Measurements from ENCODE around the gene RAB11FIP2. TPM values are rescaled to one million over a fixed set of nuclear protein-coding genes. Genes with fewer than 3 reads are reported as not detected.

Gene RAB11FIP2
- polyA plus RNA-seq, 1 donor, result 77.7 TPM

DNA sequence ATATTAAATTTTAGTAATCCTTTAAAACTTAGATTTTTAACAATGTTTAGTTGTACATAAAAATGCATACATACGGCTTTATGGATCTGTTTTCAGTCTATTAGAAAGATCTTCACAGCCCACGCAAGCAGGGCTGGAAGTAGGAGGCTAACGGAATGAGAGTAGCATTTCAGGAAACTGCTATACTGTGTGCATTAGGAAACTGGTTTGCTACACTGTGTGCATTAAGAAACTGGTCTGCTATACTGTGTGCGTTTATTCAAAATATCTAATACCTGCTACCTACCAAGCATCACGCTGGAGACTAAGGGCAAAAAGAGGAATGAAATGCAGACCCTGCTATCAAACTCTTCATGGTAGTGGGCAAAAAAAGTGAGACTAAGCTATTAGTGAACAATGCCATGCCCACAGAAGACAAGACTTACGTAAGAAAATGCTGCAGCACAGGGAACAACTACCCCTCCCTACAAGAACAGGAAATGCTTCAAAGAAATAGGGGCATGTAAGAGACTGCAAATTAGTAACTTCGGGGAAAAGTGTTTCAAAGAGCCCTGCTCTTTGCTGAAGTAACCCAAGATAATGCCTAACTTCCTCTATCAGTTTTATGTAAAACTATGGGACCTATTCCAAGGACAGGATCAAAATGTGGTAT is 11.3 kb downstream of the RAB11FIP2 start:
- no peak for DNase-seq

DNA sequence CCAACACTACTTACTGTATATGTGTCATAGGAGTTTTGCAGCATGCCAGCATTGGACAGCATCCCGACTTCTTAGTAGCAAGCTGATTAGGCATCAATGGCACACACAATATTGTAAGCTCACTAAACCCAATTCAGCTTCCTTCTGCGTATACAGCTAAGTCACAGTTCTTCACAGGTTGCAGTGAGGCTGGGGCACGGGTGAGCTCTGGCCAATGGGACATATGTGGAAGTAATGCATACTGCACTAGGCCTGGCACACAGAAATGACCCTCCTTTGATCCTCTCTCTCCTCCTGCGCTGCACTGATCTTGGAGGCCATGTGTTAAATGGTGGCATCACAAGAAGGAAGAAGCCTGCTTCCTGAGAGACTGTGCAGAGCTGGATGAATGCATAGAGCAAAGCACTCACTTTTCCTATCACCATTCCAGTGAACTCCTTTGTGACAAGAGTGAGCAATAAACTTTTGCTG is 11.9 kb downstream of the RAB11FIP2 start:
- DNase-seq, result no peak

DNA sequence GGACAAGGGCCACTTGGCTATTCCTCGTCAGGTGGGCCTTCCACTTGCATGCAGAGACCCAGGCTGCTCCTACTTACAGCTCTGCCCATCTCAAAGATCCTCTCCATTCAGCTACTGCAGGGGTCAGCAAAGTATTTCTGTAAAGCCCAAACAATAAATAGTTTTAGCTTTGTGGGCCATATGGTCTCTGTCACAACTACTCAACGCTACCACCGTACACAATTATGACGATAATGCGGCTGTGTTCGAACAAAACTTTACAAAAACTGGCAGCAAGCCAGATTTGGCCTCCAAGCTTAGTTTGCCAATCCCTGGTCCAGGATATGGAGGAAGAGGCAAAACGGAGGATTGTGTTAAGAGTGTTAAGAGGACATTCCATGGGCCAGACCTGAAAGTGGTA is 12.8 kb downstream of the RAB11FIP2 start:
- no peak for DNase-seq

DNA sequence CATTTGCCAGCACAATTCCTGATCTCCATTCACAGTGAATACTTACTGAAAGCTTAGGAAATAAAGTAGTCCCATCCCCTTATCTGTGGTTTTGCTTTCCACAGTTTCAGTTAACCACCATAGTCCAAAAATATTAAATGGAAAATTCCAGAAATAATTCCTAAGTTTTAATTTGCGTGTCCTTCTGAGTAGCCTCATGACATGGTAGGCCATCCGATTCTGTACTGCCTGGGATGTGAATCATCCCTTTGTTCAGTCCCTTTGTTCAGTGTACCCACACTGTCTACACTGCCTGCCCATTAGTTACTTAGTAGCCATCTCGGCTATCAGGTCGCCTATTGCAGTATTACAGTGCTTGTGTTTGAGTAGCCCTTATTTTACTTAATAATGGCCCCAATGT is 14.2 kb downstream of the RAB11FIP2 start:
- DNase-seq, result no peak

DNA sequence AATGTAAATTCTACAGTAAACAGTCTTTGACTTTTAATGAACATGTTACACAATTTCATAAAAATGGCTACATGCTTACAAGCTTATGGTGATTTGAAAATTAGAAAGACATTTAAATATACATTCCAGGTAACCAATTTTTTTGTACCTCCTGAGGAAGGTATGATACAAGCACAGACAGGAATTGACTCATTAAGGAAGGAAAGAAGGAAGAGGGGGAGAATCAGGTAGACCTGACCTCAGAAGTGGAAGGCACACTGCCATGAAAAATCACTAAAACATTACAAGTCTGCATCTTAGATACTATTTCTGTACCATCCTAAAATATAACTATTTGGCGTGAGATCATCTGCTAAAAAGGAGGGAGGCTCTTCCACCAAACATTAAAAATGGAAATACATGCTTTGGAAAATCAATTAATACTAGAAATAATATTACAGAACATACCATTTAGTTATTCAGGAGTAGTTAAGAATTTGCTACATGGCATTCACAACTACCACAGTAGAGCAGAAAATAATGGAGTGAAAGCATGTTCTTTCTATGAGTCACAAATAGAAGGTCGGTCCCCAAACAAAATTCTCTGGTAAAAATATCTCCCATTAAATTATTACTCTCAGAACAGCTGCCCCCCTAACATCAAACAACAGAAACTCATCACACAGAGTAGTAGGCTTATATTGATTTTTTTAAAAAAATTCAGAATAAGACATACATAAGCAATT is 15.2 kb downstream of the RAB11FIP2 start:
- DNase-seq, result no peak

DNA sequence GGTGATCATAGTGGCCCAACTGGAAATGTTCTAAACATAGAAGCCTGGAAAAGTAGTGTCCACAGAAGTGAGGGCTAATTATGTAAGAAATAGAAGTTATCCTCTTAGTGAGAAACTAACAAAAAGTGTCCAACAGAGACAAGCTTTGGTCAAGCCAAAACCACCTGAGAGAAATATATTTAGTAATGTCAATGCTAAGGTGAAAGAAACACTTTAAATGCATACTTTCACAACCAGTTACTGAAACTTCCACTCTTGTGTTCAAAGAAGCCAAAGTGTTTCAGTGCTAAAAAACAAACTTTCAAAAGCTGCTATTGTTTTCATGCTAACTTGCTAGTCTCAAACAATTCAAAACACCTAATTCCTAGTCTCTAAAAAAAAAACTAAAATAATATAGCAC is 18.1 kb downstream of the RAB11FIP2 start:
- DNase-seq, result no peak

DNA sequence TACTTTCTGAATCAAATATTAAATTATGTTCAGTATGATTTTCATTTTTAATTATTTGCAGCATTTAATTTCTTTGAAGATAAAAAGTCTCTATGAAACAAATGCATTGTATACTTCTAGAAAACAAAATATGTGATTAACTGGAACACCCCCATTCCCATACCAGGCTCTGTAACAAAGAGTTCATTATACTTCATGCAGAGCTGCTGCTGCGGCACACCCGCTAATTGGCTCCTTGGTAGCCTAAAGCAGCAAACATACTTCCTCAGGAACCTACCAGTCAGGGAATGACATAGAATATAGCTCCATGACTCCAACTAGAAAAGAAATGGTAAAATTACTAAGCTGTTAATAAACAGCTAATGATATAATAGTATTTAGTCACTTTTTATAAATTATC is 19.3 kb downstream of the RAB11FIP2 start:
- no peak for DNase-seq

DNA sequence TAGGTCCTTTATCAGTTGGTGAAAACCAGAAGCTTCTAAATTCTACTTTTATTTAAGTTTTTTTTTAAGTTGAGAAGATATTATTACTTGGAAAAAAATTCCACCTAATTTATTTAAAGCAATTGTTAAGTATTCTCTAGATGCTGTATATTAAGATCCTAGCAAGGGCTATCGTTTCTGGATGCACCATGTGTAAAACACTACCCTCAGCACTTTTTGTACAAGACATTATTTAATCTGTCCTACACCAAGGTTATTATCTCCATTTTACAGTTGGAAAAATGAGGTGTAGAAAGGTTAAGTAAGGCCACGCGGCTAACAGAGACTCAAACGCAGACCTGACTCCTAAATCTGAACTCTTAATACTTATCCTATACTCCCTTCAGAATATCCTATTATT is 19.8 kb downstream of the RAB11FIP2 start:
- no peak for DNase-seq

DNA sequence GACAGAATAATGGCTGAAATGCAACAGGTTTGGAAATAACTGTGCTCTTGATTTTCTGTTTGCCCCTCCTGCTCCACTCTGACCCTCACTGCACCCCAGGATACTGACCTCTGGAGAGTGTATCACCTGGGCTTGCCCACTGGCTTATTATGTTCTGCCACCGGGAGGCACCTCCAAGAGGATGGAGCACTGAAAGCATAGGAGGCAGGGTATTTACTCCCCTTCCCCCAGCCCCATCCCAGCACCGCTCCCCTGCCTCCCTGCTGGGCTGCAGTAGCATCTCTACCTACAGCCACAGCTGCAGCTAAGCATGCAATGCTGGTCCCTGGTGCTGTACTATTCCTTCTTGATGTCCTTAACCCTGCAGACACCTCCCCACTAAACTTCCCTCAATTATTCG is 26.4 kb downstream of the RAB11FIP2 start:
- DNase-seq, result no peak

DNA sequence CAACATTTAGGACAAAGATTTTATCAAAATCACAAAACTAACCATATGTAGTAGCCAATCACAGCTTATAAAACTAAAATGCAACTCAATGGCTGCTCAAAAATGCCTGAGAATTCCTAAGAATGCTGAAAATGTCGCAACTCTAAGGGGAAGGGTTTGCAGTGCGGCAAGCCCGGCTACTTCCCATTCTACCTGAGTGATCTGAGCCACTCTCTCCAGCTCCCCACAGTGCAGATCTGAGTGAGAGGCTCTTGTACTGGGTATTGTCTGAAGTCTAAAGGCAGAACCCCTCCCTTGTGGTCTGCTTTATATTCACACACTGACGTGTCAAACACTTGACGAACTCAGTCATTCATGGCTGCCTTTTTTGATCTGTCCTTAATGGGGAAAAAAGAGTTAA is 28.9 kb downstream of the RAB11FIP2 start:
- DNase-seq, result no peak

DNA sequence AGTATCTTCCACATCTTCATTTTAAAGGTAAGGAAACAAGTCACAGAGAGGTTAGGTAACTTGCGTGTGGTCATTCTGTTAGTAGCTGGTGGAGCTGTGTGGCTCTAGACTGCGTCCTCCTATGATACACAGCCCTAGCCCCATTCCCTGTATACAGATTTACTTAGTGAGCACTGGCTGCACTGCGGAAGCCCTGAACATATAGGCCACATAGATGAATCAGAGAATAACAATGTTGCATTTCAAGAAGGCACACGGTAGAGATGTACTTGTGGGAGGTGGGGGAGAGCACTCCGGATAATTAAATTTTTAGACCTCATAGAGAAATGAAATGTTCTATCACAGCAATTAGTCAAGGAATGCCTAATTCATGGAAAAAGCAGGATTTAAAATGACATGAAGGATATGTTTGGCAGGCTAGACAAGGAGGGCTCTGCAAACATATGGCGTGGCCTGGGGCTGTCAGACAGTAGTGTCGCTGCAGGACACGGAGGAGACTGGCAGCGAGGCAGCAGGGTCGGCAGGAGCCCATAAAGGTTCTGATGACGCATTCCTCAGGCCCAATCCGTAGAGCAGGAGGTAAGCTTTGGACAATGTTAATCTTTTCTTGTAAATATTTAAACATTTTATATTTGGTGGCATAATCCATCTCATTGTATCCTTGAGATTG is 29.5 kb downstream of the RAB11FIP2 start:
- DNase-seq, result no peak

DNA sequence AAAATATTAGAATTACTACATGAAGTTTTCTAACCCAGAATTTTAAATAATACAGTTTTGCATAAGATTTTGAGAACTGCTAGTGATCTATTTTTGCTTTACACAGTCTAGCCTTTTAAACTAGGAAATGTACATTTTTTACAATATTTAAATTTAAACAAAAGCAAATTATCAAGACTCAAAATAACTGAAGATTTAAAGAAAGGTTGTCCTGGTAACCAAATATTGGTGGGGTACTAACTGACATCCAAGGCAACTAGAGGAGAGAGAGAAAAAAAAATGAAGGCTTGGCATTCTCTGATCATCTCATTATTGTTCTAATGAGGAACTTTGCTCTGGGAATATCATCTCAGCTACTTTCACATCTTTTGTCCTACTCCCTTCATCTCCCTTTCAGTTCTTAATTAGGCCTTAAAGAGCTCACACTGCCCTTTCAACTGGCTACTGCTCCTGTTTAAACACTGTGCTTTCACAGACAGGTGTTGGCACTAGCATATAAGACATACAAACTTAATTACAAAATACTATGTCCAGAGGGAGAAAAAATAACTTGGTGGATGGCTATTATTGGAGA is 33.7 kb downstream of the RAB11FIP2 start:
- DNase-seq, result no peak

DNA sequence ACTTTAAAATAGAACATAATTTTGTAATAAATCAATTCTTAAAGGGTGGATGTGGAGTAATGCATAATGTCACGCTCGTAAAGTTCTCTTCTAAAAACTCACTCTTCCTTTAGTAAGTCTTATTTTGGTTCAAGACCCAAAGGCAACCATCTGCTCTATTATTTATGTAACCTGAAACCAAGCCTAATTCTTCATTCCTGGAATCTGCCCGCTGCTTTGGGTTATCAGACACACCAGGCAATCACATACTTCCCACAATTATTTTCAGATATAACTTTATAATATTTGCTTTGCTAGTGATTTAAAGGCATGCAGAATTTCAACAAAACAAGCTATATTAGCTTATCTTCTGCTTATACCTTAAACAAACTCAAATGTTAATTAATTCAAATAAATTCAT is 39.0 kb downstream of the RAB11FIP2 start:
- no peak for DNase-seq

DNA sequence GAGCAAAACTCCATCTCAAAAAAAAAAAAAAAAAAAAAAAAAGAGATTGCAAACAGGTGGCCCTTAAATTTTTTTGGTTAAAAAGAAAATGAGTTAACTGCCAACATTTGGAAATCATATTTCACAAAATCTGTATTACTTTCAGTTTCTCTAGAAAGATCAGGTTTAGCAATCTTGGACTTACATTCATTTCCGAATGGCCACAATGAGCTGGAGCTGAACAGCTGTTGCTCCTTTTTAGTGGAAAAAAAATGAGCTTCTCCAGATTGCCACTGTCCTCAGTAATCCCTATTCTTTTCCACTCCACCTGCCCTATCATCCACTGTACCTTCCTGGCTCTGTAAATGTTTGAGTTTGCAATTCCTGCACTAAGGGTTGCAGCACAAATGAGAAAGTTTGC is 43.6 kb downstream of the RAB11FIP2 start:
- no peak for DNase-seq

DNA sequence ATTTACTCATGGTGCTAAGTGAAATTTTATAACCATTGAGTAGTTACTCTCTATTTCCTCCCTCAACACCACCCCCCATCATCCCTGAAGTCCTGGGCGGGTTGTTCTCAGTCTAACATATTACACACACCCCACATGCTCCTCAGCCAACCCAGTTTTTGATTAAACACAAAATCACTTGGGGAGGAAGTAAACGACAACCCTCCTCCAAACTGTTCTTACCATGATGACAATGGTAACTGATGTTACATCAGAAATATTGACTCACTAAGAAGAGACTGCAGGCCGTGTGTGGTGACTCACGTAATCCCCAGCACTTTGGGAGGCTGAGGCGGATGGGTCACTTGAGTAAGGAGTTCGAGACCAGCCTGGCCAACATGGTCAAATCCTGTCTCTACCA is 44.2 kb downstream of the RAB11FIP2 start:
- DNase-seq, result no peak

DNA sequence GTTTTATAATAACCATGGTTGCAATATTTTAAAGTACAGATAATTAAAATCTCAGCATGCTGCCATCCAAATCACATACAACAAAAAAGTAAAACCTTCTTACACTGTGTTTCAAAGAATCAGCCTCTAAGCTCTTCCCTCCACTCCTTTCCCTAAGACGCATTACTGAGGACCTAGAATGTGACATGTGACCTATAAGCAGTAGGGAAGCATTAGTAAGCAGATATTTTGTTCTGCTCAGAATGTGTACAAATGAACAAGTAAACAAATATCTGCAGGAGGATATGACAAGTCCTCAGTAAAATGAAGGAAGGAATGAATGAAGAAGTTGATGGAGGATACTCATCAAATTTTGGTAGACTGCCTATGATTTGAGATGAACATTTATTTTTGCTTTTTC is 49.1 kb downstream of the RAB11FIP2 start:
- DNase-seq, result no peak

DNA sequence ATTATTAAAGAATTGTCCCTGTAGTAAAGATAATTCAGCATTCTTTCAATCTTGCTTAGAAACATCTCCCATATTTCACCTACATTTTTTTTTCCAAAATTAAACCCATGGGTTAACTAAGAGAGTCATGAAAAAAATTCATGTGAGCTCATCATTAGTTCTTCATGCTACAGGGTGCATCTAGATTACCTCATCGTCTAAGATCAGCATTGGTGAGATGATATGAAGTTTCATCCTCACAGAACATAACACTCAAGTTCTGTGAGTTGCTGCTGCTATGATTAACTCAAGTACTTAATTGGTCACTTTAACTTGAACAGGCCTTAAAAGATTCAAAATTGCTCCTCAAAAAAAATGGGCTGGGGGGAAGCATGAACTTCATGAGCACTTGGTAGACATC is 50.0 kb downstream of the RAB11FIP2 start:
- no peak for DNase-seq

DNA sequence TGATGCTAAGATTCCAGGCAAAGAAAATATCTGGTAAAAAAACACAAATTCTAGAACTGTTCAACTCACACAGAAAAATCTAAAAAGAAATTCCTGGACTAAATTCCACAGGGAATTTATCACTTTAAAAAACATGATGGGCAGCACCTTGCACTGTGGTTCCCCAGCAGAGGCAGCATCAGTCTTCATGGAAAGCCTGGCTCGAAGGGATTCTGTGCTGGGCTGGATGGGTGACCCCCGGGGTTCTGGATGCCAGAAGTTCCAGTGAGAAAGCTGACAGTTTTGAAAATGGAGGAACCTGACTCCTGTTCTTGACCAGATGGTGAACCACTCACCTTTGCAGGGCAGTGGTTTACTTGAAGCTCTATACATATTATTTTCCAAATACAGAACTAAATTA is 52.0 kb downstream of the RAB11FIP2 start:
- no peak for DNase-seq

DNA sequence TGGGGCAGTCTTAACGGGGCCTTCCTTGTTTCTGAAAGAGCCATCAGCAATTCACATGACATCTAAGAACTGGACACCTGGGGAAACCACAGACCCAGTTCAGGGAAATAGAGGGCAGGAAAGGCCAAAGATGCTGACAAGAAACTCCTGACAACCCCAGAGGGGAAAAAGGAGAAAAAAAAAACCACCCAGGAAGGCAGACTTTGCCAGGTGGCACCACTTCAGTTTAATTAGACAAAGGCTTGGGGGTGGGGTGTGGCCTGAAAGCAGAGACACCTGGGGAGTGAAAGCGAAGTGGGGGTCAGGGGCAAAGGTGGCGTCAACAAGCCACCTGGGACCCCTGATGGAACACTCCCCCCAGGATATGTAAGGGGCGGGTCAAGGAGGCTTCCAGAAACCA is 53.6 kb downstream of the RAB11FIP2 start:
- DNase-seq, result no peak

DNA sequence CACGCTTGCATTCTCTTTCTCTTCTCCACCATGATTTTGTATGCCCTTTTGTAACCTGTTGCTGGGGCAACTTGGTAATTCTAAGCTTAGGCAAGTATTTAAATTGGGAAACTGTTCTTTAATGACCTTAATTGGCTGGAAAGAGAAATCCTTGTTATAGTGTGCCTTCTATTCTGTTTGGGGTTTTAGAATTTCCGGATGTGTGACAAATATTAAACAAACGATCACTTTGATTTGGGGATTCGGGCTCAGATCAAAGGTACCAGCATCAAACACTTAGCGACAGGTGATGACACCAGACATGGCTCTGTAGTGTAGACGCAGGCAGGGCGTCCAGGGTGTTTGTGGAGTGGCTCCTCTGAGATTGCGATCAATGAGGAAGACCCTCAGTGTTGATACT is 55.0 kb downstream of the RAB11FIP2 start:
- DNase-seq, result no peak

DNA sequence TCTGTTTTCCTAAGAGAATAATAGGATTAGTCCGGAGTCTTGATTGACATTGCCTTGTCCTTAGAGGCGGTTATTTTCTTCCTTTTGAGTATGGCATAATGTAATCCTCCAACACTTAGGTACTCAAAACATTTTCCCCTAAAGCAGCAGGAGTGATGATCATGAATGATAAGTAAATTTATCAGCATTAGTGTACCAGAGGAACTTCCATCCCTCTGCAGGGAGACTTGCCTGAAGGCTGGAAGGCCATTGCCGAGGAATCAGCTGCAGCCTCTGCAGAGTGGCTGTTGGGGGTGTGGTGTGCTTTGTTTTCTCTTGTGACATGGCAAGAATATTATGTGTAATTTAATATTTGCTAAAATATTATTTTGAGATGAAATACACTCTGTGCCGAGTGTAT is 56.8 kb downstream of the RAB11FIP2 start:
- no peak for DNase-seq

DNA sequence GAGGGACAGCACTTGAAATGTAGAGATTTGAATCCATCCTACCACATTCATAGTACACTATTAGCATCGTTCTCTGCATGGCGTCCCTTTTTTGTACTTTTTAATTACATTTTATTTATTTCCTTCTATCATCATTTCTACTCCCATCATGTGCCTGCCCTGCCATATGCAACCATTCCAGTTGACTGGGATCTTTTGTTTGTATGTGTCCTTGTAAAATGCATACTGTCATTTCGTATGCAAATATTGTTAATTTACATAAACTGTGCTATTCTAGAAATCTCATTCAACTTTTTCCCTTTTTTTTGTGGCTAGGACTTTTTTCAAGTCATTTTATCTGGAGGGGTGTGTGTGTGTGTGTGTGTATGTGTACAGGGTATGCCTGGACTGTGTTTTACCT is 57.9 kb downstream of the RAB11FIP2 start:
- DNase-seq, result no peak

DNA sequence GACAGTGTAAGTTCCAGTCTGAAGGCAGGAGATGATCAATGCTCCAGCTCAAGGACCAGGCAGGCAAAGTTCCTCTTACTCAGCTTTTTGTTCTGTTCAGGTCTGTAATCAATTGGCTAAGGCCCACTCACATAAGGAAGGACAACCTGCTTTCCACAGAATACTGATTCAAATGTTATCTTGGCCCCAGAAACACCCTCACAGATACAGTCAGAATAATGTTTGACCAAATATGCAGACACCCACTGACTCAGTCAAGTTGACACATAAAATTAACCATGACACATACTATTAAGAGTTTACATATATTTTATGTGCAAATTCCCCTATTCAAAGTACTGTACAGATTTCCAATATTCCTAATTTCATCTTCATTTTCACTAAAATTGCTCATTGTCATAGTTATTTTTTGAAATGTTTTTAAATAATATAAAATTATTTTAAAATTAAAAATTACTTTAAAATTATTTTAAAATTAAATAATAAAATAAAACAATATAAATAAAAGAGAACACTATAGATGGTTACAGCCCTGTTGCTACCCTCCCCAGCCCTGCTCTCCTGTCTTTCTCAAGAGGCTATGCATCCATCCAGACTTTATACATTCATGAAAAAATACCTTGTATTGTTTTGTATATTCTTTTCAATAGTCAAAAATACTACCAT is 59.4 kb downstream of the RAB11FIP2 start:
- DNase-seq, result no peak
